Coronary artery (tissue), 2 donors: ENCODE data around the gene LTF.
"Not testable (repeated sequence)": the region's sequence is repeated elsewhere in the genome, so short reads cannot be mapped to it uniquely, and the experiment has no call there.

Experiments used
- DNase-seq: peaks from one replicate; pipeline ENCODE4 v3.0.0-alpha.2; 2017; ENCODE audit warnings: low spot score
- H3K27ac ChIP-seq, 2 donors: fragments of 200-600 bp; sonication (generic); one replicate each; pipeline ENCODE4 v1.5.1; 2016 to 2019
- H3K4me3 ChIP-seq: fragments of 200-600 bp; sonication (generic); 2 replicates; pipeline ENCODE4 v1.5.1; 2016; ENCODE audit warnings: mild to moderate bottlenecking, moderate library complexity
- CTCF ChIP-seq: fragments of 200-600 bp; sonication (generic); IDR thresholded peaks from one replicate; pipeline ENCODE4 v1.5.1; 2019; ENCODE audit warnings: antibody characterized with exemption

LTF gene

GRCh38 chr3:46427916-46428833, 36.5 kb downstream of the LTF start:
- no peak for DNase-seq
- TF ChIP-seq CTCF = no peak
- Histone ChIP-seq H3K27ac (no peak overlapping the region), H3K4me3 (no peak overlapping the region)

GRCh38 chr3:46427404-46427803, 37.3 kb downstream of the LTF start:
- not testable (repeated sequence) for DNase-seq, H3K27ac ChIP-seq, H3K4me3 ChIP-seq

DNA sequence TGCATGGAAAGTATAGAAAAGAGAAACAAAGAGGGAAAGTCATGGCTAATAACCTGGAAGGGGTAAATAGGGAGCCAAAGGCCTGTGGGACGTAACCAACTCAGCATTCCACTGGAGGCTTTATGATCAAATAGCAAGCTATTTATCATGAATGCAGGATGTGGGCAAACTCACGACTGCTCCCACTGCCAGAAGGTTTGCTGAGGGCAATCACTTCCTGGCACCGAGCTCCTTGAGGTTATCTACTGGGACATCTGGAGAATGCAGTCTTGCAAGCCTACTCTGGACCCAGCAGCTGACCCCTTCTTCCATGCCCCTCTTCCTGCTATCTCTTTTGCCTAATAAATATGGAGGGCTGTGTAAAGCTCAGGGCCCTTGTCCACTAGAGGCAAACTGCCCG, 38.2 kb downstream of the LTF start:
- not testable (repeated sequence) for H3K27ac ChIP-seq, H3K4me3 ChIP-seq
- peak; percentile 33 for DNase-seq

DNA sequence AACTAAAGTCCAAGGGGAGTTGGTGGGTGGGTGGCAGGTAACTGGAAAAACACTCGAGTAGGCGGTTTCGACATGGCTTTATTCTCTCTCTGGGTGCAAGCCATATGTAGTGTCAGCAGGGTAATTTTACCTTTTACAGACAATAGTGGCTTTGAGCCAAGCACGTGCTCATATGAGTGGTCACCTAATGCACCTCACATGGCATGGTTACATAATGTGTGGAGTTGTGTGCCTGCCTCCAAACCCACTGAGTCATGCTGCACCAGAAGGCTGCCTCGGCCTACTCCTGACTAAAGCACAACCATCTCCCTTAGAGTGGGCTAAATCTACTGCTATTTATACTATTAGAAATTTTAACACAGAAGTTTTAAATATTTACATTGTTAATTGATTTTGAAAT, 41.1 kb downstream of the LTF start:
- TF ChIP-seq CTCF = no peak
- no peak for DNase-seq
- Histone ChIP-seq H3K4me3 (no peak overlapping the region), H3K27ac (no peak overlapping the region)

DNA sequence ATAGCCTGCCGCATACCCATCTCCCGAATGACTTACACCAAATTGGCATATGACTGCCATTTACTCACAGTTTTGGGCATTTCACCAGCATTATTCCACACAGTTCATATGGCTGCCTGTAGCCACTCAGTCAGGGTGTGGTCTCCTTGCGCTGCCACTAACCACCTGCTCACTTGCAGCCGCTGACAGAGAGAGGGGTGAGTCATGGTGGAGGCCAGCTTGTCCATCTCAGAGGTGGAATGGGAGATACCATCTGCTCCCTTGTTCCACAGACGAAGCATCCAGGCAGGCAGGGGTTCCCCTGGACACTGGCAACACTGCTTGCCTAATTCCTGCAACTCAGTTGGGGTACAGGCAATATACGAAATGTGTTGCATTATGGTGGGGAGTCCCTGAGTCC, 42.1 kb downstream of the LTF start:
- no peak for DNase-seq

DNA sequence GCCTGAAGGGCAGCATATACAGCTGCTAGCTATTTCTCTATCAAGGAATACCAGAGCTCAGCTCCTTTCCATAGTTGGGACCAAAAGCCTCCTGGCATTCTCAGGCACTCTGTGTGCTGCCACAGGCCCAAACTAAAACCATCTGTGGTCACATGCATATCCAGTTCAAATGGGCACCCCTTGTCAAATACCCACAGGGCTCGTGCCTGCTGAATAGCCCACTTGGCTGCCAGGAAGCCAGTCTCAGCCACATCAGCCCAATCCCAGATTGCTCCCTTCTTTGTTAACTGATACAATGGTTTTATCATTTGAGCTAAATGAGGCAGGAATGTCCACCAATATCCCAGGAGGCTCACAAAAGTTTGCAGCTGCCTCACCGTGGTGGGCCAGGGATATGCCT, 43.8 kb downstream of the LTF start:
- DNase-seq = no peak
- no peak overlapping the region for H3K27ac ChIP-seq
- no peak for TF ChIP-seq CTCF
- no peak overlapping the region for H3K4me3 ChIP-seq

More for the DNA sequence above, 42.1 kb downstream of the LTF start:
- TF ChIP-seq CTCF = no peak
- Histone ChIP-seq H3K4me3 (no peak overlapping the region), H3K27ac (no peak overlapping the region)

GRCh38 chr3:46419816-46420215, 44.9 kb downstream of the LTF start:
- DNase-seq = peak; percentile 35
- H3K27ac ChIP-seq = no peak overlapping the region
- TF ChIP-seq CTCF = no peak
- H3K4me3 ChIP-seq = no peak overlapping the region

DNA sequence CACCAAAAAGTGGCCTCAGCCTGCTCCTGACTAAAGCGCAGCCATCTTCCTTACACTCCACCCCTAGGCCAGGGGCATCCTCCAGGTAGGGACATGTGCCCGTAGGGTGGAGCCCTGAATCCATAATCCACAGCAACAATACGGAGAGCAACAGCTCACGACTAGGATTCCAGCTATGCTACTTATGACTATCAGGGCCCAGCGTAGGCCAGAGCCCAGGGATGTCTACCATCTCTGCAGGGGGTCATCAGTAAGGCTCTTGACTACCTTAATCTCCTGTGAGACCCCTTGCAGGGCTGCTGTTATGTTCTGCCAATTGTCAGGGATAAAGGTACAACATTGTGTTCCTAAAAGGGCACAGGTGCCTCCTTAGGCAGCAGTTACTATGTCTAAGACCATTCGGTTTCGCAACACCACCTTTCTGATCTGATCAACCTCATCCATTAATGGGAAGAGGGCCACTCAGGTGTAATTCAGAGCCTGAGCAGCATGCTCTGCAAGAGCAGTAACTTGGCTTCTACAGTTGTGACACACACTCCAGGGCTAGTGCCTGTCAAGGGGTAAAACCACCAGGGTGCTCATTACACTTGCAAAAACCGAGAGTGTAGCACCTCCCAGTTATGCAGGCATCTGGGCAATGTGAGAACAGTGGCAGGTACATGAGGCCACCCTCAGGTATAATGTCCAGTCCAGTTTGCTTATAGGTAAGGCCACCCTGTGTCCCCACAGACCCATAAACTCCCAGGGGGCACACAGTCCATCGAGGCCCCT, 46.7 kb downstream of the LTF start:
- Histone ChIP-seq H3K27ac (no peak overlapping the region), H3K4me3 (no peak overlapping the region)
- peak; percentile 45 for DNase-seq
- no peak for TF ChIP-seq CTCF
